ENCODE results near the gene GPR31.
A peak's percentile ranks its signal among the peaks of the same experiment; 100 is the strongest.

The GPR31 gene

GRCh38 chr6:167139761-167140160, 18.0 kb downstream of the GPR31 start:
- no peak for DNase-seq (ENCODE audit: low spot score)

GRCh38 chr6:167137881-167138280, 19.9 kb downstream of the GPR31 start:
- no peak for DNase-seq (ENCODE audit: low spot score)

- no peak for DNase-seq (ENCODE audit: low spot score)
These were observed 20.7 kb downstream of the GPR31 start for GRCh38 chr6:167137081-167137480.

- DNase-seq (ENCODE audit: low spot score): no peak
These were observed 21.4 kb downstream of the GPR31 start for GRCh38 chr6:167136376-167136775.

GRCh38 chr6:167134448-167135328, 23.1 kb downstream of the GPR31 start:
- DNase-seq (ENCODE audit: low spot score): no peak

- no peak for DNase-seq (ENCODE audit: low spot score)
These were observed 26.8 kb downstream of the GPR31 start for GRCh38 chr6:167130712-167131684.

GRCh38 chr6:167130008-167130677, 27.6 kb downstream of the GPR31 start:
- DNase-seq (ENCODE audit: low spot score): no peak

- no peak for DNase-seq (ENCODE audit: low spot score)
These were observed 28.2 kb downstream of the GPR31 start for GRCh38 chr6:167129562-167129961.

- DNase-seq (ENCODE audit: low spot score): no peak
These were observed 28.6 kb downstream of the GPR31 start for GRCh38 chr6:167129159-167129558.

- DNase-seq (ENCODE audit: low spot score): no peak
These were observed 29.8 kb downstream of the GPR31 start for GRCh38 chr6:167127785-167128531.

GRCh38 chr6:167125855-167126349, 31.9 kb downstream of the GPR31 start:
- DNase-seq (ENCODE audit: low spot score): no peak

GRCh38 chr6:167125410-167125809, 32.4 kb downstream of the GPR31 start:
- no peak for DNase-seq (ENCODE audit: low spot score)

- no peak for DNase-seq (ENCODE audit: low spot score)
These were observed 33.0 kb downstream of the GPR31 start for GRCh38 chr6:167124753-167125152.

- DNase-seq (ENCODE audit: low spot score): peak; percentile 22
These were observed 34.7 kb downstream of the GPR31 start, which contains the start of gene CCR6 for GRCh38 chr6:167122827-167123657. Gene CCR6, plus strand, starts transcription at chr6:167123096. Its CDS starts 13,039 bp downstream, at chr6:167136135.

- DNase-seq (ENCODE audit: low spot score): no peak
These were observed 35.5 kb downstream of the GPR31 start for GRCh38 chr6:167122041-167122826.

- DNase-seq (ENCODE audit: low spot score): no peak
These were observed 36.4 kb downstream of the GPR31 start for GRCh38 chr6:167121335-167121841.

GRCh38 chr6:167120583-167120903, 37.2 kb downstream of the GPR31 start:
- no peak for DNase-seq (ENCODE audit: low spot score)

- DNase-seq (ENCODE audit: low spot score): no peak
These were observed 37.9 kb downstream of the GPR31 start for GRCh38 chr6:167119670-167120582.

Data from activated CD4-positive, alpha-beta T cell treated with anti-CD3 and anti-CD28 coated beads, Interleukin-2, Interleukin-4, amounts not matched to agents 100 ng/mL and 50 ng/mL, durations not matched to agents 16 hours and 8 hours (primary cell).